Tibial nerve (tissue), 4 donors: Measurements from ENCODE around the gene CATSPER2. TPM values are rescaled to one million over a fixed set of nuclear protein-coding genes. Genes with fewer than 3 reads are reported as not detected.
"Not testable (repeated sequence)": the region's sequence is repeated elsewhere in the genome, so short reads cannot be mapped to it uniquely, and the experiment has no call there.

Source experiments
- DNase-seq, 2 donors: peaks; one replicate each; pipeline ENCODE4 v3.0.0-alpha.2; 2019; ENCODE audit warnings: low spot score in 2 of 2
- H3K27ac ChIP-seq, 4 donors: fragments of 200-600 bp; sonication (generic) in 3 of 4; one replicate each; pipeline ENCODE4 v1.5.1; 2017 to 2019; ENCODE audit warnings: mild to moderate bottlenecking in 1 of 4
- H3K27me3 ChIP-seq, 2 donors: fragments of 200-600 bp; sonication (generic) in 1 of 2; one replicate each; pipeline versions ENCODE4 v1.5.1 to v1.6.0; 2017 to 2019
- H3K36me3 ChIP-seq, 3 donors: fragments of 200-600 bp; sonication (generic); one replicate each; pipeline ENCODE4 v1.5.1; 2018 to 2019
- H3K4me1 ChIP-seq, 4 donors: fragments of 200-600 bp; sonication (generic) in 3 of 4; one replicate each; pipeline ENCODE4 v1.5.1; 2017 to 2019
- H3K4me3 ChIP-seq, 4 donors: fragments of 200-600 bp; sonication (generic) in 3 of 4; one replicate each; pipeline ENCODE4 v1.5.1; 2017 to 2019; ENCODE audit warnings: mild to moderate bottlenecking in 1 of 4, moderate library complexity in 1 of 4
- H3K9me3 ChIP-seq, 4 donors: fragments of 200-600 bp; sonication (generic) in 3 of 4; one replicate each; pipeline ENCODE4 v1.5.1; 2017 to 2019
- EP300 ChIP-seq, 2 donors: sonication (generic); formaldehyde crosslinking; IDR thresholded peaks; one replicate each; pipeline ENCODE4 v1.6.1; 2017; ENCODE audit warnings: antibody characterized with exemption in 2 of 2, mild to moderate bottlenecking in 1 of 2
- POLR2A ChIP-seq, 2 donors: fragments of 450-650 bp; IDR thresholded peaks; one replicate each; pipeline ENCODE4 v1.6.1; 2017; ENCODE audit warnings: antibody characterized with exemption in 2 of 2, mild to moderate bottlenecking in 2 of 2, moderate library complexity in 2 of 2
- WGBS, 2 donors: methylation state at CpG; one replicate each; pipeline ENCODE4 v1.1.5; 2018; 5-methylcytosine and 5-hydroxymethylcytosine counted together
- total RNA-seq, 4 donors: library from RNA; depleted of rRNA; stranded (reverse); fragments of >200 nt; gene quantifications; one replicate each; pipeline ENCODE4 v1.1.0, GENCODE V29; 2016
- TF ChIP-seq, protein P1 (sequence below), 5 experiments: fragments of 200-600 bp in 3 of 5; fragments of 450-650 bp in 2 of 5; sonication (generic) in 3 of 5; IDR thresholded peaks; one replicate each; pipeline ENCODE4 v1.5.1; 2016 to 2019; ENCODE audit warnings: antibody characterized with exemption in 5 of 5, mild to moderate bottlenecking in 3 of 5, moderate library complexity in 2 of 5

The CATSPER2 gene
- total RNA-seq, result 10 to 100 TPM in 1 of 4 donors, 1 to 10 TPM in 3; 1.2 to 18.6 (median 6.3) TPM

DNA sequence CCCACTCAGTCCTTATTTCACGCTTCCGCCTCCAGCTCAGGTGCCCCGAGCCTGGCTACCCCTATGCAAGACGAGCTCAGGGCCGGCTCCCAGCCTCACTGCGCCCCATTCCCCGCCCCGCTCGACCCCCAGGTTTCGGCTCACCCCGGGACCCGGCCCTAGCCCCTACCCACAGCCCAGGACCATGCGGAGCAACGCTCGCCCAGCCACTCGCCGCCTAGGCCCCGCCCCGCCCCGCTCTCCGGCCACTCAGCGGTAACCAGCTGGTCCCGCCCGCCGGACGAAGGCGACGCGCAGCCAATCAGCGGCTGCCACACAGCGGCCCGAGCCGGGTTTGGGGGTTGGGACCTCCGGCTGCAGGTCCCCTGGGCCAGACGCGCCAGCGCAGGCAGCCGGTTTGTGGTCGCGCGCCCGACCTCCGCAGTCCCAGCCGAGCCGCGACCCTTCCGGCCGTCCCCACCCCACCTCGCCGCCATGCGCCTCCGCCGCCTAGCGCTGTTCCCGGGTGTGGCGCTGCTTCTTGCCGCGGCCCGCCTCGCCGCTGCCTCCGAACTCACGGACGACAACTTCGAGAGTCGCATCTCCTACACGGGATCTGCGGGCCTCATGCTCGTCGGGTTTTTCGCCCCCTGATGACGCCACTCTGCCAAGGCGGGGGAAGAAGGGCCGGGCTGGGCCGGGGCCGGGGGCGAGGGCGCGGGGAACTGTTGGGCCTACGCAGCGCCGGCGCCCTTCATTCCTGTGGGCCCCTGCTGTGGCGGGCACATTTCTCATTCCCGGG is at the start of gene CATSPER2:
Gene CATSPER2 (minus strand): TSS at position 196 of the 781 bp plus-strand sequence. CDS start 783 bp downstream, outside the sequence.
- no peak for TF ChIP-seq EP300 (IDR thresholded peaks at IDR 0.05)
- TF ChIP-seq, protein P1, sequence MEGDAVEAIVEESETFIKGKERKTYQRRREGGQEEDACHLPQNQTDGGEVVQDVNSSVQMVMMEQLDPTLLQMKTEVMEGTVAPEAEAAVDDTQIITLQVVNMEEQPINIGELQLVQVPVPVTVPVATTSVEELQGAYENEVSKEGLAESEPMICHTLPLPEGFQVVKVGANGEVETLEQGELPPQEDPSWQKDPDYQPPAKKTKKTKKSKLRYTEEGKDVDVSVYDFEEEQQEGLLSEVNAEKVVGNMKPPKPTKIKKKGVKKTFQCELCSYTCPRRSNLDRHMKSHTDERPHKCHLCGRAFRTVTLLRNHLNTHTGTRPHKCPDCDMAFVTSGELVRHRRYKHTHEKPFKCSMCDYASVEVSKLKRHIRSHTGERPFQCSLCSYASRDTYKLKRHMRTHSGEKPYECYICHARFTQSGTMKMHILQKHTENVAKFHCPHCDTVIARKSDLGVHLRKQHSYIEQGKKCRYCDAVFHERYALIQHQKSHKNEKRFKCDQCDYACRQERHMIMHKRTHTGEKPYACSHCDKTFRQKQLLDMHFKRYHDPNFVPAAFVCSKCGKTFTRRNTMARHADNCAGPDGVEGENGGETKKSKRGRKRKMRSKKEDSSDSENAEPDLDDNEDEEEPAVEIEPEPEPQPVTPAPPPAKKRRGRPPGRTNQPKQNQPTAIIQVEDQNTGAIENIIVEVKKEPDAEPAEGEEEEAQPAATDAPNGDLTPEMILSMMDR (IDR thresholded peaks at IDR 0.05), result no peak
- no peak for TF ChIP-seq POLR2A (IDR thresholded peaks at IDR 0.05)
- Histone ChIP-seq H3K9me3 (no peaks in the 10 kb centered on the region), H3K27ac (no peak within 1 kb of the TSS), H3K4me3 (no peak within 1 kb of the TSS), H3K4me1 (no peaks in the 10 kb centered on the region), H3K36me3 (peaks cover 0 to 46% (median 0%) of the 10 kb centered on the region in 3 donors), H3K27me3 (no peaks in the 10 kb centered on the region)
- DNase-seq, result no peak
- 85 to 86% methylated on average over 63 to 72 of the region's 85 CpGs for WGBS, 2 donors

DNA sequence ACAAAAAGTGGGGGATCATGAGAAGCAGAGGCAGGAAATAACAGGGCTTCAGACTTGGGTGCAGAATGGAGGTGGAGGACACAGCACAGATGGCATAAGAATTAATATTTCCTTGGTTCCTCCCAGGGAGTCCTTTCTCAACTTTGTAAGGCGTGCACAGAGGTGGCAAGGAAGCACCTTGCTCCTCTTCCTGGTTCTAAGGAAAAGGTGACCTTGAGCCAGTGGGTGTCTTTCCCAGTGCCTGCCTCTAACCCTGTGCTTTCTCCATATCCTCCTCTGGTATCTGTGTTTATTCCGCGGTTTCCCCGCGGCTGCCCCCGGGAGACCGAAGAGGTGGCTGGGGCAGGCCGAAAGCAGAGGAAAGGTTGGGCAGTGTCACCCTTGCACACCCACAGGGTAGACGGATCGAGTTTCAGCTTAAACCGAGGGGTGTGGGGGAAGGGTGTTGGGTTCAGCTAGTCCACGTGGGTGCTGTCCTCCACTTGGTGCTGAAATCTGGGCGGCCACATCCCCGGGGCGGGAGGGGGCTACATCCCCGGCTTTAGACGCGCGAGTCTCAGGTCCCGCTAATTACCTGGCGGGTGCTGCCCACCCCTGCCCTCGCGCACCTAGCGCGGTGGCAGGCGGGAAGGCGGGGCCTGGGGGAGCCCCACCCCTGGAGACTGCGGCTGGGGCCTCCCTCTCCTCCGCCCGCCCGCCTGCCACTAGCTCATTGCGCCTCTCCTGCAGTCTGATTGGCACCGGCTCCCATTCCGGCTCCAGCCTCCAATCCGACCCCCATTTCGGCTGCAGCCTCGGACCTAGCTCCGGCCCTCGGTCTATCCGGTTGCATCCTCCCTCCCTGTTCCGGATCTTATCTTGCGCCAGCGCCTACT is 44.7 kb upstream of the CATSPER2 start, which contains the start of gene CKMT1A:
Gene CKMT1A (plus strand): TSS at position 712 of the 875 bp plus-strand sequence. CDS start 192 bp downstream, outside the sequence.
- not testable (repeated sequence) for H3K4me1 ChIP-seq, H3K27ac ChIP-seq, H3K36me3 ChIP-seq, H3K4me3 ChIP-seq, DNase-seq, H3K9me3 ChIP-seq, H3K27me3 ChIP-seq
- WGBS, 2 donors, result no CpG with 5 or more reads among the region's 43 CpGs

- DNase-seq, H3K4me1 ChIP-seq, H3K4me3 ChIP-seq, H3K27me3 ChIP-seq, H3K27ac ChIP-seq, H3K9me3 ChIP-seq, H3K36me3 ChIP-seq: not testable (repeated sequence)
- no CpG with 5 or more reads among the region's 7 CpGs for WGBS, 2 donors
Observed at GRCh38 chr15:43692679-43693078, 44.0 kb upstream of the CATSPER2 start.

DNA sequence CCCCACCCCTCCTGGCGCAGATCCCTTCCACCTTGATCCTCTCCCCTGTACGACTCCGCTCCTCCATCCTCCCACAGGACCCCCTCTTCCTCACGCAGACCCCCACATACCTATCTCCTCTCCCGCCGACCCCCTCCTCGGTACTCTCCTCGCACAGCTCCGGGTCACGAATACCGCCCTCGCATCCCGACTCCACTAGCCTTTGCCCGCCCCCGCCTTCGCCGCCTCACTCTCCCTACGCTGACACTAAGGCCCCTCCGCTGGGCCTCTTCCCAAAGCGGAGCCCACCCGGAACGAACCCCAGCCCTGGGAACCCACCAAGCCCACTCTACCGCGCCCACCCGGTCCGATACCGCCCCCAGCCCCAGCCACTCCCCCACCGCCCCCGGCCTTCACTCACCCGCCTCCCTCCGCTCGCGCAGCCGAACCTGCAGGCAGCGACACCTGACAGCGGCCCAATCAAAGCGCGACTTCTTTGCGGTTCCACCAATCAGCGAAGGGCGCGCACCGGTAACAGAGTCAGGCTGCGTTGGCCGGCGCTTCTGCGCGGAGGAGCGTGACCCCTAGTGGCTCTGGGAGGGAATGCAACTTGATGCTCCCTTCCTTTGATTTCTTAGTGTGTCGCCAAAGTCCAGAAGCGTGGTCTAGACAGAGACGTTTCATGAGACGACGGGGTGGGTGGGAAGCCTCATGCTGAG is 41.1 kb upstream of the CATSPER2 start:
- not testable (repeated sequence) for H3K4me1 ChIP-seq, H3K36me3 ChIP-seq, H3K27me3 ChIP-seq, H3K4me3 ChIP-seq, DNase-seq, H3K27ac ChIP-seq, H3K9me3 ChIP-seq
- WGBS, 2 donors, result no CpG with 5 or more reads among the region's 54 CpGs

DNA sequence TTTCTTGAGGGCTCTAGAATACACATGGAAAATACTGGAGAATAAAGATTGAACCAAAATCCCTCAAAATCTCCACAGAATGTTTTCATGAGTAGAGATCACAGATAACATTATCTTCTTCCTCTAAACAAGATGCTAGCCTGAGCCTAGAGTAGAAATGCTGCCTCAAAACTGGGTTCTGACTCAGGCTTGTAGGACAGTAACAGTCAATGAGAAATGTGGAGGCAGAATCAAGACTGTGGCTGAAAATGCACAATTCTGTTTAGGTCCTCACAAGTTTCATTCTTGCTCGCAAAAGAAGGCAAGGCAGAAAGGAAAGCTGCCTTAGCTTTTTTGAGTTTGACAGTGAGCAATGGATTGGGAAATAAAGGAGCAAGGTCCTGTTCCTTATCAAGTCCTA is 25.5 kb upstream of the CATSPER2 start:
- not testable (repeated sequence) for H3K9me3 ChIP-seq, H3K27me3 ChIP-seq, H3K4me1 ChIP-seq, DNase-seq, H3K27ac ChIP-seq, H3K36me3 ChIP-seq, H3K4me3 ChIP-seq
- WGBS, 2 donors, result no CpG with 5 or more reads among the region's 1 CpG

DNA sequence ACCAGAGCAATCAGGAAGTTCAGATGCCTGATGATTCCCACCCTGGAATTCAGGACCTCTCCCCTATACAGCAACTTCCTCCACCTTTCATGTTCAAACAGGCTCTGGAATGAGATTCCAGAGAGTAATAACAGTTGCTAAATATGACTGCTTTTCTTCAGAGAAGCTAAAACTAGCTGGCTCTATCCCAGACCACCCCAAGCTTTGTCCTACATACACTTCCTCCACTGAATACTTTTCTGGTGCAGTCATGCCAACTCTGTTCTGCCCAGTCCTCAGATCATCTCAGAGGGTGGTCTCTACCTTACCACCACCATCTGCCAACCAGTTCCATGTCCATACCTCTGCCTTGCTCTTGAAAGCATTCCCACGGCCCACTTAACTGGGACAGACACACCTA is 17.5 kb upstream of the CATSPER2 start:
- H3K9me3 ChIP-seq, H3K4me3 ChIP-seq, H3K36me3 ChIP-seq, H3K27ac ChIP-seq, H3K4me1 ChIP-seq, H3K27me3 ChIP-seq, DNase-seq: not testable (repeated sequence)
- WGBS, 2 donors, result no CpG with 5 or more reads among the region's 1 CpG

GRCh38 chr15:43663333-43663732 is 14.7 kb upstream of the CATSPER2 start:
- DNase-seq, H3K4me3 ChIP-seq, H3K27ac ChIP-seq, H3K4me1 ChIP-seq, H3K36me3 ChIP-seq, H3K27me3 ChIP-seq, H3K9me3 ChIP-seq: not testable (repeated sequence)
- WGBS, 2 donors, result no CpG with 5 or more reads among the region's 8 CpGs

- not testable (repeated sequence) for H3K4me1 ChIP-seq, H3K27me3 ChIP-seq, H3K9me3 ChIP-seq, H3K27ac ChIP-seq, DNase-seq, H3K4me3 ChIP-seq
- H3K36me3 ChIP-seq, result peaks cover 0 to 13% (median 0%) of the 10 kb centered on the region in 3 donors
- no CpG with 5 or more reads among the region's 2 CpGs for WGBS, 2 donors
Observed at GRCh38 chr15:43662293-43662692, 13.6 kb upstream of the CATSPER2 start.

DNA sequence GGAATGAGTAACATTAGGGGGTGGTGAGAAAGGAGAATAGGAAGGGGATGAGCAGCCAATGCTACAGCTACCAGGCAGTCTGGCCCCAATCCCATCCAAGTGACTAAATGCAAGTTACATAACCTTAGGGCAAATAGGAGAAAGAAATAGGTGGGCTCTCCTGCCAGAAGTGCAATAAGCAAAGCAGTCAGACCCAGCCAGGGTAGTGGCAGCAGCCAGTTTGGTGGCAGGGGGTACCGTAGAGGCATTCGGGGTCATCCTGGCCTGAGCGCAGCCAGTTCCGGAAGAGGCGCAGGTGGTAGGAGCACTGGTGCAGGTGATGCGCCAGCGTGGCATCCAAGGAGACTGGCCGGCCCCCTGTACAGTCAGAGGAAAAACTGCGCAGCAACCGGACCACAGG is 11.1 kb upstream of the CATSPER2 start:
- H3K4me1 ChIP-seq, H3K27ac ChIP-seq, DNase-seq, H3K4me3 ChIP-seq, H3K9me3 ChIP-seq, H3K27me3 ChIP-seq: not testable (repeated sequence)
- 83% methylated on average over 1 of the region's 10 CpGs; no CpG with 5 or more reads in 1 of the 2 donors for WGBS, 2 donors
- peaks cover 0 to 18% (median 0%) of the 10 kb centered on the region in 3 donors for H3K36me3 ChIP-seq

GRCh38 chr15:43649430-43649926 is 834 bp upstream of the CATSPER2 start:
- H3K27me3 ChIP-seq, H3K9me3 ChIP-seq, H3K4me1 ChIP-seq, H3K4me3 ChIP-seq, DNase-seq, H3K27ac ChIP-seq: not testable (repeated sequence)
- 95% methylated on average over 16 of the region's 16 CpGs for WGBS, 2 donors
- peaks cover 0 to 46% (median 0%) of the 10 kb centered on the region in 3 donors for H3K36me3 ChIP-seq

- H3K36me3 ChIP-seq, H3K4me1 ChIP-seq, H3K9me3 ChIP-seq, H3K27me3 ChIP-seq, H3K27ac ChIP-seq, H3K4me3 ChIP-seq, DNase-seq: not testable (repeated sequence)
- WGBS, 2 donors, result 91 to 93% methylated on average over 8 of the region's 8 CpGs
Observed at GRCh38 chr15:43638464-43639204, 10.0 kb downstream of the CATSPER2 start.
